Activated CD8-positive, alpha-beta T cell treated with anti-CD3 and anti-CD28 coated beads for 36 hours (primary cell): Measurements from ENCODE around the gene MICAL3. TPM values are rescaled to one million over a fixed set of nuclear protein-coding genes. Genes with fewer than 3 reads are reported as not detected.
"Not testable (repeated sequence)": the region's sequence is repeated elsewhere in the genome, so short reads cannot be mapped to it uniquely, and the experiment has no call there.

ENCODE experiments used
- ATAC-seq: fragments of 200-7000 bp; cut with Tn5 transposase; one replicate; pipeline ENCODE4 v1.10.0; 2021; ENCODE audit warnings: mild to moderate bottlenecking, moderate library complexity
- CTCF ChIA-PET: fragments of 350-600 bp; sonication (Branson Sonifier 250); formaldehyde crosslinking; loops from one replicate; lab custom pipeline; 2021; ENCODE audit warnings: antibody characterized with exemption; lab: Charles Lee
- POLR2A ChIA-PET: fragments of 350-600 bp; sonication (Branson Sonifier 250); formaldehyde crosslinking; loops from one replicate; lab custom pipeline; 2021; ENCODE audit warnings: antibody characterized with exemption; lab: Charles Lee
- DNase-seq: peaks from one replicate; pipeline ENCODE4 v3.0.0-alpha.2; 2020
- H3K27ac Mint-ChIP-seq: one replicate; pipeline ENCODE4 v1.8.0; 2021; ENCODE audit warnings: mild to moderate bottlenecking, mixed read lengths
- H3K27me3 Mint-ChIP-seq: one replicate; pipeline ENCODE4 v1.8.0; 2021; ENCODE audit warnings: mixed read lengths
- H3K36me3 Mint-ChIP-seq: one replicate; pipeline ENCODE4 v1.8.0; 2021; ENCODE audit warnings: low read depth, mixed read lengths
- H3K4me1 Mint-ChIP-seq: one replicate; pipeline ENCODE4 v1.8.0; 2021; ENCODE audit warnings: low read depth, mixed read lengths
- H3K4me3 Mint-ChIP-seq: one replicate; pipeline ENCODE4 v1.8.0; 2021; ENCODE audit warnings: mild to moderate bottlenecking, moderate library complexity, mixed read lengths
- H3K9me3 Mint-ChIP-seq: one replicate; pipeline ENCODE4 v1.8.0; 2021; ENCODE audit warnings: mixed read lengths
- intact Hi-C: fragments of 100-400 bp; cut with micrococcal nuclease; formaldehyde crosslinking; loops from one replicate; pipeline ENCODE4 v1.10.0; 2022
- total RNA-seq, 2 experiments: library from RNA; stranded (reverse); gene quantifications; one replicate each; pipeline ENCODE4 v1.2.3, GENCODE V29; 2021
- TF ChIP-seq, protein P1 (sequence below): fragments of 200-600 bp; IDR thresholded peaks from one replicate; pipeline ENCODE4 v1.8.0; 2022; ENCODE audit warnings: antibody characterized with exemption, mild to moderate bottlenecking

Gene MICAL3
- total RNA-seq, 2 experiments from 2014 or later = 31.6 to 32.4 TPM

DNA sequence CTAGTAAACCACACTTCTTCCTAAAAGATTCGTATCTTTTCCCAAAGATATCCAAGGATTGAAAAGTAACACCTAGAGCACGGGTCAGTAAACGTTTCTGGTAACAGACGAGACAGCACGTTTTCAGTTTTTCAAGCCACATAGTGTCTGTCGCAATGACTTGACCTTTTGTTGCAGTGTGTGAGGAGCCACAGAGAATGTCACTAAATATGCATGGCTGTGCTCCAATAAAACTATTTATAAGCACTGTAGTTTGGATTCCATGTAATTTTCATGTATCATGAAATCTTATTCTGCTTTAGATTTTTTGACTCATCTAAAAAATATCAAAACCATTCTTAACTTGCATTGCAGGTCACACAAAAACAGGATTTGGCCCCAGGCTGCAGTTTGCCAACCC is 18.3 kb upstream of the MICAL3 start:
- TF ChIP-seq, protein P1, sequence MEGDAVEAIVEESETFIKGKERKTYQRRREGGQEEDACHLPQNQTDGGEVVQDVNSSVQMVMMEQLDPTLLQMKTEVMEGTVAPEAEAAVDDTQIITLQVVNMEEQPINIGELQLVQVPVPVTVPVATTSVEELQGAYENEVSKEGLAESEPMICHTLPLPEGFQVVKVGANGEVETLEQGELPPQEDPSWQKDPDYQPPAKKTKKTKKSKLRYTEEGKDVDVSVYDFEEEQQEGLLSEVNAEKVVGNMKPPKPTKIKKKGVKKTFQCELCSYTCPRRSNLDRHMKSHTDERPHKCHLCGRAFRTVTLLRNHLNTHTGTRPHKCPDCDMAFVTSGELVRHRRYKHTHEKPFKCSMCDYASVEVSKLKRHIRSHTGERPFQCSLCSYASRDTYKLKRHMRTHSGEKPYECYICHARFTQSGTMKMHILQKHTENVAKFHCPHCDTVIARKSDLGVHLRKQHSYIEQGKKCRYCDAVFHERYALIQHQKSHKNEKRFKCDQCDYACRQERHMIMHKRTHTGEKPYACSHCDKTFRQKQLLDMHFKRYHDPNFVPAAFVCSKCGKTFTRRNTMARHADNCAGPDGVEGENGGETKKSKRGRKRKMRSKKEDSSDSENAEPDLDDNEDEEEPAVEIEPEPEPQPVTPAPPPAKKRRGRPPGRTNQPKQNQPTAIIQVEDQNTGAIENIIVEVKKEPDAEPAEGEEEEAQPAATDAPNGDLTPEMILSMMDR = no peak
- Mint-ChIP-seq H3K4me1 (no peaks in the 10 kb centered on the region), H3K4me3 (no peak overlapping the region), H3K27me3 (no peaks in the 10 kb centered on the region), H3K9me3 (no peaks in the 10 kb centered on the region), H3K36me3 (no peaks in the 10 kb centered on the region), H3K27ac (no peak overlapping the region)
- ChIA-PET POLR2A (no interaction called here), CTCF (no interaction called here)
- ATAC-seq (no peak), DNase-seq (no peak)
- intact Hi-C loops = no loop called here

DNA sequence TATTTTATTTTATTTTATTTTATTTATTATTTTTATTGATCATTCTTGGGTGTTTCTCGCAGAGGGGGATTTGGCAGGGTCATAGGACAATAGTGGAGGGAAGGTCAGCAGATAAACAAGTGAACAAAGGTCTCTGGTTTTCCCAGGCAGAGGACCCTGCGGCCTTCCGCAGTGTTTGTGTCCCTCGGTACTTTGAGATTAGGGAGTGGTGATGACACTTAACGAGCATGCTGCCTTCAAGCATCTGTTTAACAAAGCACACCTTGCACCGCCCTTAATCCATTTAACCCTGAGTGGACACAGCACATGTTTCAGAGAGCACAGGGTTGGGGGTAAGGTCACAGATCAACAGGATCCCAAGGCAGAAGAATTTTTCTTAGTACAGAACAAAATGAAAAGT is 16.5 kb upstream of the MICAL3 start:
- intact Hi-C loops = not testable (repeated sequence)

DNA sequence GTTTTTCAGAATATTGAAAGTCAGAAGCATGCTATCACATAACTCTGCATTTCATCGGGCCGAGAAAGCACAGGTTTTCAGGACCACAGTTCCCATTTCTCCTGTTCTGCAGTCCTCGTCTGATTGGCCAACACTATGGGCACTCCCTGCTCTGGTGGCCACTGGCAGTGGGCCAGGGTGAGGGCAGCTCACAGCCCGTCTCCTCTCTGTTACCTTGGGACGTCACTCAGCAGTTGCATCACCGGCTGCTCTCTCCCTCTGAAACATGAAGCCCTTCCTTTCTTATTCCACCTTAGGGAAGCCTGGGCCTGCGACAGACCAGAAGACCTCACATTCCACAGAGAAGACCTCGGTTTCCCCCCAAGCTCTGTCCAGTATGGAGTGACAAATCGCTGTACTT is 11.4 kb upstream of the MICAL3 start:
- no peak overlapping the region for H3K4me3 Mint-ChIP-seq
- no peak for DNase-seq
- no peak for ATAC-seq
- no peaks in the 10 kb centered on the region for H3K36me3 Mint-ChIP-seq
- intact Hi-C loops = no loop called here
- POLR2A ChIA-PET = no interaction called here
- TF ChIP-seq, protein P1 = no peak
- no peaks in the 10 kb centered on the region for H3K9me3 Mint-ChIP-seq
- CTCF ChIA-PET = no interaction called here
- H3K27ac Mint-ChIP-seq = no peak overlapping the region
- H3K27me3 Mint-ChIP-seq = peaks cover 2% of the 10 kb centered on the region
- H3K4me1 Mint-ChIP-seq = no peaks in the 10 kb centered on the region

More for the DNA sequence above, 16.5 kb upstream of the MICAL3 start:
- ATAC-seq, DNase-seq, H3K4me3 Mint-ChIP-seq, H3K36me3 Mint-ChIP-seq, H3K4me1 Mint-ChIP-seq, H3K27ac Mint-ChIP-seq, POLR2A ChIA-PET, H3K27me3 Mint-ChIP-seq, H3K9me3 Mint-ChIP-seq: not testable (repeated sequence)
- CTCF ChIA-PET = interaction anchor here (0.7 kb wide), 1 partner anchor 16 kb away, joined by 3 read pairs; the partner anchor contains the start of gene MICAL3

DNA sequence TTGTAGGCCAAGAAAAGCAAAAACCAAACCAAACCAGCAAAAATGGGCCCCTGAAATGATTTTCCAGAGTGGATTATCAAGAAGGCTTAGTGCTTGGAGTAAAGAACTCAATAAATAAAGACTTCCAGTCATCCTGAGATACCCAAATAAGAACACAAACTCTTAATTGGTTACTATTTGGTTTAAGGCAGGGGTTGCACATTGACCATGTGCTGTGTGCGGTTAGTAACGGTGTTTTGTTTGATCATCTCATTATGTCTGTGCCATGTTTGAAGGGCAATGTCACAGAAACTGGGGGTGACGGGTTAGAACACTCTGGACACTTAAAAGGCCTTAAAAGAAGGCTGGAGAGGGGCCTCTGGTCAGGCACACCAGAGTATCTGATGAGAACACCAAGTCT is 9.7 kb upstream of the MICAL3 start:
- ATAC-seq = no peak

DNA sequence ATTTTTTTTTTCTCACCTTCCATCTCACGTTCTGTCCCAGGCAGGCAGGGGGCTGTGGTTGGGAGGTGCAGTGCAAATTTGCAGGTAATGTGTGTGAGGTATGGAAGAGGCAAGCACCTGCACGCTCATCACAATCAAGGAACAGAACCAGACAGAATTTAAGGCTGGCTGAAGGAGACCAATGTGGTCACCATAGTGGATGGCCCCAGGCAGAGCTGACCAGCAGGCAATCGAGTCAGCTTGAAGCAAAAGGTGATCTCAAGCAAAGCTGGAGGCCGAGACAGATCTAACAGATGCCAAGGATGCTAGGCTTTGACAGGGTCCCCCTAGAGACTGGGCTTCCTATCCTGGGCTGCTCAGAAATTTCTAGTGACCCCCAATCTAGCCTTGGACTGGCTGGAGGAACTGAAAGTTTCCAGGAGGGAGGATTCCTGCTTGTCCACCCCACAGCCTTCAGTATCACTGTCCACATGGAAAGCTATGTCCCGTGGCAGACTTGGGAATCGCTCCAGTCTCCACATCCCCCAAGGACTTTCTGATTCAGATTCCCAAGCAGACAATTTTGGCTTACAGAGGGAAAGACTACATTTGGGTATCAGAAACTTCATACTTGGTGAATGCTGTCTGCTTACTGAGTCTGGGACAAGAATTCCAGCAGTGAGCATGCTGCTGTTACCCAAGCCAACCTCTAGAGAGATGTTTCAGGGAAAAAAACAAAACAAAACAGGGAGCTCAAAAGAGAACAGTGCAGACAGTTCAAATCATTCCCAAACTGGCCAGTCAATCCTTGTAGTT is 9.0 kb upstream of the MICAL3 start:
- no peak for DNase-seq
- TF ChIP-seq, protein P1 = no peak
- H3K4me1 Mint-ChIP-seq = no peaks in the 10 kb centered on the region
- H3K36me3 Mint-ChIP-seq = no peaks in the 10 kb centered on the region
- intact Hi-C loops = no loop called here
- H3K9me3 Mint-ChIP-seq = no peaks in the 10 kb centered on the region
- no peak overlapping the region for H3K4me3 Mint-ChIP-seq
- POLR2A ChIA-PET = no interaction called here
- no peak overlapping the region for H3K27ac Mint-ChIP-seq
- ATAC-seq = no peak
- peaks cover 2% of the 10 kb centered on the region for H3K27me3 Mint-ChIP-seq
- CTCF ChIA-PET = interaction anchor here (1.4 kb wide), 1 partner anchor 39 kb away, joined by 4 read pairs; no protein-coding TSS in a partner anchor

More for the DNA sequence above, 9.7 kb upstream of the MICAL3 start:
- H3K36me3 Mint-ChIP-seq = no peaks in the 10 kb centered on the region
- peaks cover 2% of the 10 kb centered on the region for H3K27me3 Mint-ChIP-seq
- POLR2A ChIA-PET = no interaction called here
- no peaks in the 10 kb centered on the region for H3K9me3 Mint-ChIP-seq
- DNase-seq = no peak
- intact Hi-C loops = no loop called here
- H3K27ac Mint-ChIP-seq = no peak overlapping the region
- H3K4me3 Mint-ChIP-seq = no peak overlapping the region
- TF ChIP-seq, protein P1 = no peak
- CTCF ChIA-PET = interaction anchor here (1.4 kb wide), 1 partner anchor 38 kb away, joined by 4 read pairs; no protein-coding TSS in a partner anchor
- H3K4me1 Mint-ChIP-seq = no peaks in the 10 kb centered on the region
